Measurements from ENCODE around the gene RAC3. TPM values are rescaled to one million over a fixed set of nuclear protein-coding genes. Genes with fewer than 3 reads are reported as not detected.

The RAC3 gene
- total RNA-seq, 2 experiments from 2014 or later = 3.3 to 5.3 TPM

DNA sequence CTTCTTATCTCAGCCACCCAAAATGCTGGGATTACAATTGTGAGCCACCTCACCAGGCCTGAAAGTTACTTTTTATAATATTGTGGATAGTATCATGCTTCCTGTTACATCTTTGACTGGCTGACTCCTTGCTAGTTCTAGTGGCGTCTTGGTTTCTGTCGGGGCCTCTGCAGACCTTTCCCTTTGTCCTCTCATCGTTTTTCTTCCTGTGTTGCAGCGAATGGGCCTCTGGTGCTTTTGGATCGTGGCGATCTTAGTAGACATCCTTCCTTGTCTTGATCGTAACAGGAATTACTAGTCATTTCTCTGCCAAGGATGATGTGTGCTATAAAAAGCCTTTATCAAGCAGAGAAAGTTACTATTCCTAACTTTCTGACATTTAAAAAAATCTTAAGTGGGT lies 33.3 kb upstream of the RAC3 start:
- ATAC-seq (ENCODE audit: poor library complexity) (no peak), DNase-seq (no peak)
- TF ChIP-seq, protein P1, sequence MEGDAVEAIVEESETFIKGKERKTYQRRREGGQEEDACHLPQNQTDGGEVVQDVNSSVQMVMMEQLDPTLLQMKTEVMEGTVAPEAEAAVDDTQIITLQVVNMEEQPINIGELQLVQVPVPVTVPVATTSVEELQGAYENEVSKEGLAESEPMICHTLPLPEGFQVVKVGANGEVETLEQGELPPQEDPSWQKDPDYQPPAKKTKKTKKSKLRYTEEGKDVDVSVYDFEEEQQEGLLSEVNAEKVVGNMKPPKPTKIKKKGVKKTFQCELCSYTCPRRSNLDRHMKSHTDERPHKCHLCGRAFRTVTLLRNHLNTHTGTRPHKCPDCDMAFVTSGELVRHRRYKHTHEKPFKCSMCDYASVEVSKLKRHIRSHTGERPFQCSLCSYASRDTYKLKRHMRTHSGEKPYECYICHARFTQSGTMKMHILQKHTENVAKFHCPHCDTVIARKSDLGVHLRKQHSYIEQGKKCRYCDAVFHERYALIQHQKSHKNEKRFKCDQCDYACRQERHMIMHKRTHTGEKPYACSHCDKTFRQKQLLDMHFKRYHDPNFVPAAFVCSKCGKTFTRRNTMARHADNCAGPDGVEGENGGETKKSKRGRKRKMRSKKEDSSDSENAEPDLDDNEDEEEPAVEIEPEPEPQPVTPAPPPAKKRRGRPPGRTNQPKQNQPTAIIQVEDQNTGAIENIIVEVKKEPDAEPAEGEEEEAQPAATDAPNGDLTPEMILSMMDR (IDR thresholded peaks at IDR 0.05) = no peak
- Histone ChIP-seq H3K4me1 (ENCODE audit: insufficient read depth, low read length) (no peaks in the 10 kb centered on the region), H3K27ac (ENCODE audit: low read depth in 1 of 2, low read length in 2 of 2) (no peak overlapping the region), H3K9me3 (ENCODE audit: control insufficient read depth in 1 of 2, insufficient read depth in 1 of 2, low read length in 2 of 2) (no peaks in the 10 kb centered on the region), H3K27me3 (ENCODE audit: control insufficient read depth in 1 of 2, insufficient read depth in 2 of 2, low read length in 2 of 2) (no peaks in the 10 kb centered on the region), H3K36me3 (ENCODE audit: insufficient read depth, low read length) (no peaks in the 10 kb centered on the region), H3K4me3 (ENCODE audit: low read length) (no peak overlapping the region)
- CTCF ChIA-PET = interaction anchor here (0.6 to 1.2 kb wide), 2 partner anchors 21 to 787 kb away, joined by 3 read pairs; no protein-coding TSS in a partner anchor
- no peak overlapping the region for H3K27ac Mint-ChIP-seq
- peaks cover 10% of the 10 kb centered on the region for H3K36me3 Mint-ChIP-seq (ENCODE audit: low read depth)
- intact Hi-C loops (cut with DNase I, micrococcal nuclease) = no loop called here
- no peaks in the 10 kb centered on the region for H3K9me3 Mint-ChIP-seq
- H3K4me3 Mint-ChIP-seq = no peak overlapping the region
- no peaks in the 10 kb centered on the region for H3K4me1 Mint-ChIP-seq (ENCODE audit: low read depth)
- POLR2A ChIA-PET = no interaction called here
- H3K27me3 Mint-ChIP-seq = no peaks in the 10 kb centered on the region

DNA sequence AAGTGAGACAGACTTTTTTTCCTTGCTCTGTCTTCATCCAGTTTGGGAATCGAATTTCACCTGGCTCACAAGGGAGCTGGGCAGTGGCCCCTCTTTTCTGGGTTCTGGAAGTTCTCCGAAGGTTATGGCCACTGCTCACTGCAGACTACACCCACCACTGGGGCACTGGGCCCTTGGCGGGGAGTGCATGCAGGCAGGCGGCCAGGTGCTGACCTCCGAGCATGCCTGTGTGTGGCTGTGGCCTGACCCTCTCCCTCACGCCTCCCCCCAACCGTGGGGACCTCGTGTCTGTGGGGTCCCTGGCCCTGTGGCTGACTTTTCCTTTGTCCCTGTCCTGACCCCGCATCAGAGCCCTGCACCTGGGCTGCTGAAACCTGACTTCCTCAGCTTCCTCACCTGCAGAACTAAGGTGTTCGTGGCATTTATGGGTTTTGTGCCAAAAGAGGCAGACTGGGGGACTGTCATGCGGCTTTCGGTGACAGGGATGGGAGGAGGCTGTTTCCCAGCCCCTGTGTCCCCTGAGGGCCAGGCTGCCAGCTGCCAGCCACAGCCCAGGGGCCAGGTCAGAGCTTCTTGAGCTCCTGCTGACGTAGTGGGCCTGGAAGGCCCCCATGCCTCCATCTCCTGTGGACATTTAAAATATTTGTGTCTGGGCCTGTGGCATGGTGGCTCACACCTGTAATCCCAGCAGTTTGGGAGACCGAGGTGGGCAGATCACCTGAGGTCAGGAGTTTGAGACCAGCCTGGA lies 32.6 kb upstream of the RAC3 start:
- Histone ChIP-seq H3K27me3 (ENCODE audit: control insufficient read depth in 1 of 2, insufficient read depth in 2 of 2, low read length in 2 of 2) (no peaks in the 10 kb centered on the region), H3K4me1 (ENCODE audit: insufficient read depth, low read length) (no peaks in the 10 kb centered on the region), H3K27ac (ENCODE audit: low read depth in 1 of 2, low read length in 2 of 2) (no peak overlapping the region), H3K4me3 (ENCODE audit: low read length) (no peak overlapping the region), H3K36me3 (ENCODE audit: insufficient read depth, low read length) (no peaks in the 10 kb centered on the region), H3K9me3 (ENCODE audit: control insufficient read depth in 1 of 2, insufficient read depth in 1 of 2, low read length in 2 of 2) (no peaks in the 10 kb centered on the region)
- Mint-ChIP-seq H3K4me3 (no peak overlapping the region), H3K4me1 (ENCODE audit: low read depth) (no peaks in the 10 kb centered on the region), H3K9me3 (no peaks in the 10 kb centered on the region), H3K36me3 (ENCODE audit: low read depth) (peaks cover 10% of the 10 kb centered on the region), H3K27ac (no peak overlapping the region), H3K27me3 (no peaks in the 10 kb centered on the region)
- no peak for ATAC-seq (ENCODE audit: poor library complexity)
- no peak for DNase-seq
- intact Hi-C loops (cut with DNase I, micrococcal nuclease) = no loop called here
- ChIA-PET CTCF (interaction anchor here (0.6 kb wide), 1 partner anchor 788 kb away, joined by 3 read pairs; no protein-coding TSS in a partner anchor), POLR2A (no interaction called here)
- TF ChIP-seq, protein P1 (IDR thresholded peaks at IDR 0.05) = no peak

- Histone ChIP-seq H3K27ac (ENCODE audit: low read depth in 1 of 2, low read length in 2 of 2) (no peak overlapping the region), H3K4me1 (ENCODE audit: insufficient read depth, low read length) (no peaks in the 10 kb centered on the region), H3K36me3 (ENCODE audit: insufficient read depth, low read length) (no peaks in the 10 kb centered on the region), H3K27me3 (ENCODE audit: control insufficient read depth in 1 of 2, insufficient read depth in 2 of 2, low read length in 2 of 2) (no peaks in the 10 kb centered on the region), H3K9me3 (ENCODE audit: control insufficient read depth in 1 of 2, insufficient read depth in 1 of 2, low read length in 2 of 2) (no peaks in the 10 kb centered on the region), H3K4me3 (ENCODE audit: low read length) (no peak overlapping the region)
- intact Hi-C loops (cut with DNase I, micrococcal nuclease) = no loop called here
- ChIA-PET POLR2A (no interaction called here), CTCF (no interaction called here)
- Mint-ChIP-seq H3K9me3 (no peaks in the 10 kb centered on the region), H3K4me3 (no peak overlapping the region), H3K4me1 (ENCODE audit: low read depth) (no peaks in the 10 kb centered on the region), H3K27ac (no peak overlapping the region), H3K36me3 (ENCODE audit: low read depth) (peaks cover 10% of the 10 kb centered on the region), H3K27me3 (no peaks in the 10 kb centered on the region)
- ATAC-seq (ENCODE audit: poor library complexity) (no peak), DNase-seq (no peak)
- TF ChIP-seq, protein P1 (IDR thresholded peaks at IDR 0.05) = no peak
Measured at GRCh38 chr17:81999587-81999975, 31.9 kb upstream of the RAC3 start.

Data from CD4-positive, alpha-beta T cell (primary cell).